Esophagus muscularis mucosa (tissue), 3 donors: Measurements from ENCODE around the gene KARS1.

ENCODE experiments used
- CTCF ChIP-seq, 3 experiments: fragments of 200-600 bp in 2 of 3; fragments of 450-650 bp in 1 of 3; sonication (generic) in 2 of 3; IDR thresholded peaks; one replicate each; pipeline ENCODE4 v1.5.1; 2017 to 2019; ENCODE audit warnings: antibody characterized with exemption in 3 of 3, mild to moderate bottlenecking in 2 of 3, moderate library complexity in 1 of 3
- POLR2A ChIP-seq: fragments of 450-650 bp; IDR thresholded peaks from one replicate; pipeline ENCODE4 v1.6.1; 2017; ENCODE audit warnings: antibody characterized with exemption, moderate library complexity, mild to moderate bottlenecking, low read depth
- POLR2AphosphoS5 ChIP-seq, 2 donors: sonication (generic); formaldehyde crosslinking; IDR thresholded peaks; one replicate each; pipeline ENCODE4 v1.6.1; 2017; ENCODE audit warnings: antibody characterized with exemption in 2 of 2

- TF ChIP-seq CTCF (IDR thresholded peaks at IDR 0.05): no peak
- TF ChIP-seq POLR2A: no peak
- no peak for TF ChIP-seq POLR2AphosphoS5 (IDR thresholded peaks at IDR 0.05)
Observed at GRCh38 chr16:75617121-75617520, 30.3 kb downstream of the KARS1 start.
